ENCODE measurements around the gene ZRANB3. TPM values are rescaled to one million over a fixed set of nuclear protein-coding genes. Genes with fewer than 3 reads are reported as not detected.

Gene ZRANB3
- total RNA-seq, 3 donors from 2014 or later: 3.2 to 6.1 (median 5.6) TPM

- Histone ChIP-seq H3K36me3 (no peaks in the 10 kb centered on the region), H3K27ac (no peak overlapping the region)
- intact Hi-C loops (cut with DNase I; ENCODE audit: low total_unique reads): no loop called here
Observed at GRCh38 chr2:135327146-135327545, 203.9 kb downstream of the ZRANB3 start.

GRCh38 chr2:135320465-135321355 lies 210.3 kb downstream of the ZRANB3 start:
- Histone ChIP-seq H3K27me3 (no peaks in the 10 kb centered on the region), H3K9me3 (peaks cover 0 to 6% of the 10 kb centered on the region in 2 donors), H3K4me3 (no peak overlapping the region), H3K27ac (no peak overlapping the region), H3K36me3 (no peaks in the 10 kb centered on the region), H3K4me1 (no peaks in the 10 kb centered on the region)
- intact Hi-C loops (cut with DNase I; ENCODE audit: low total_unique reads): no loop called here
- DNase-seq (ENCODE audit: low spot score in 2 of 2): no peak
- TF ChIP-seq POLR2A (IDR thresholded peaks at IDR 0.05) (no peak), POLR2AphosphoS5 (IDR thresholded peaks at IDR 0.05) (no peak), CTCF (IDR thresholded peaks at IDR 0.05) (no peak)

More at GRCh38 chr2:135327146-135327545, 203.9 kb downstream of the ZRANB3 start:
- Histone ChIP-seq H3K27me3 (no peaks in the 10 kb centered on the region), H3K9me3 (peaks cover 4 to 26% of the 10 kb centered on the region in 2 donors), H3K4me3 (no peak overlapping the region), H3K4me1 (no peaks in the 10 kb centered on the region)
- no peak for DNase-seq (ENCODE audit: low spot score in 2 of 2)
- TF ChIP-seq POLR2A (IDR thresholded peaks at IDR 0.05) (no peak), CTCF (IDR thresholded peaks at IDR 0.05) (no peak), POLR2AphosphoS5 (IDR thresholded peaks at IDR 0.05) (no peak)

GRCh38 chr2:135318808-135319207 lies 212.2 kb downstream of the ZRANB3 start:
- intact Hi-C loops (cut with DNase I; ENCODE audit: low total_unique reads): no loop called here
- H3K4me1 ChIP-seq: no peaks in the 10 kb centered on the region
- H3K27ac ChIP-seq: no peak overlapping the region
- no peaks in the 10 kb centered on the region for H3K36me3 ChIP-seq
- TF ChIP-seq POLR2A (IDR thresholded peaks at IDR 0.05): no peak
- TF ChIP-seq POLR2AphosphoS5 (IDR thresholded peaks at IDR 0.05): no peak
- TF ChIP-seq CTCF (IDR thresholded peaks at IDR 0.05): no peak
- DNase-seq (ENCODE audit: low spot score in 2 of 2): no peak
- H3K9me3 ChIP-seq: no peaks in the 10 kb centered on the region
- no peaks in the 10 kb centered on the region for H3K27me3 ChIP-seq
- no peak overlapping the region for H3K4me3 ChIP-seq

- no peak for DNase-seq (ENCODE audit: low spot score in 2 of 2)
- Histone ChIP-seq H3K36me3 (no peaks in the 10 kb centered on the region), H3K27me3 (no peaks in the 10 kb centered on the region), H3K27ac (no peak overlapping the region), H3K4me1 (no peaks in the 10 kb centered on the region), H3K4me3 (no peak overlapping the region), H3K9me3 (no peaks in the 10 kb centered on the region)
- TF ChIP-seq POLR2A (IDR thresholded peaks at IDR 0.05): no peak
- no peak for TF ChIP-seq CTCF (IDR thresholded peaks at IDR 0.05)
- no peak for TF ChIP-seq POLR2AphosphoS5 (IDR thresholded peaks at IDR 0.05)
- intact Hi-C loops (cut with DNase I; ENCODE audit: low total_unique reads): no loop called here
Observed at GRCh38 chr2:135317375-135317774, 213.6 kb downstream of the ZRANB3 start.

- no peaks in the 10 kb centered on the region for H3K27me3 ChIP-seq
- no peaks in the 10 kb centered on the region for H3K9me3 ChIP-seq
- no peak overlapping the region for H3K27ac ChIP-seq
- no peak for DNase-seq (ENCODE audit: low spot score in 2 of 2)
- H3K4me1 ChIP-seq: no peaks in the 10 kb centered on the region
- intact Hi-C loops (cut with DNase I; ENCODE audit: low total_unique reads): no loop called here
- no peaks in the 10 kb centered on the region for H3K36me3 ChIP-seq
- H3K4me3 ChIP-seq: no peak overlapping the region
- TF ChIP-seq CTCF (IDR thresholded peaks at IDR 0.05) (no peak), POLR2AphosphoS5 (IDR thresholded peaks at IDR 0.05) (no peak), POLR2A (IDR thresholded peaks at IDR 0.05) (no peak)
Observed at GRCh38 chr2:135311962-135312361, 219.1 kb downstream of the ZRANB3 start.
